ENCODE results near the gene DRC3. TPM values are rescaled to one million over a fixed set of nuclear protein-coding genes. Genes with fewer than 3 reads are reported as not detected.
"Not testable (repeated sequence)": the region's sequence is repeated elsewhere in the genome, so short reads cannot be mapped to it uniquely, and the experiment has no call there.

DRC3 gene
- polyA plus RNA-seq, 1 donor (not counting 4 experiments of a cell fraction or from before 2014, with no cell fraction given), result 0.69 TPM

DNA sequence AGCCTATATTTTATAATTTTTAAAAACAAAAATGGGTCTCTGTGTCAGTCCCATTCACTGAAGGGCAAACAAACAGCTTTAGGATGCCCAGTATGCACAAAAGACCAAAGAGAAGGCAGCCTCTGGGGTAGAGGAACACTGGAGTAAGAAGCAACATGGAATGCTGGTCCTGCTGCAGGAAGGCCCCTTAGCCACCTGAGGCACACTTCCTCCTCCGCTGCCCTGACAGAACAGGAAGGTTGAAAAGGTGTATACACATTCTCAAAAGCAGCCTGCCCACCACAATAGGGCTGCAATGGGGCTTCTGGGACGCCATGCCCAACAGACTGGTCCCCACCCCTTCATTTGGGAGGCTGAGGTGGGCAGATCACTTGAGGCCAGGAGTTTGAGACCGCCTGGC lies 20.0 kb upstream of the DRC3 start:
- dilution Hi-C loops (cut with MboI; ENCODE audit: extremely low pct_ligation_motif_present, low sequenced_read_pairs), result no loop called here
- no peak overlapping the region for H3K4me3 ChIP-seq (ENCODE audit: control insufficient read depth in 2 of 3, extremely low read depth in 1 of 3, insufficient read depth in 2 of 3, low read depth in 1 of 3, low read length in 3 of 3)
- H3K4me2 ChIP-seq (ENCODE audit: control insufficient read depth, extremely low read depth, insufficient read depth, low read depth, low read length), result no peak overlapping the region
- H3K27ac ChIP-seq (ENCODE audit: control insufficient read depth, insufficient read depth, low read length), result no peak overlapping the region
- FAIRE-seq (no peak), DNase-seq (ENCODE audit: low read depth, low spot score) (no peak)
- H3K9me3 ChIP-seq (ENCODE audit: control insufficient read depth, low read depth, low read length), result no peaks in the 10 kb centered on the region
- no peak overlapping the region for H2AFZ ChIP-seq (ENCODE audit: control insufficient read depth, low read length)
- H3K27me3 ChIP-seq (ENCODE audit: control insufficient read depth, extremely low read depth, insufficient read depth, low read length), result no peaks in the 10 kb centered on the region
- peaks cover 66% of the 10 kb centered on the region for H3K79me2 ChIP-seq (ENCODE audit: control insufficient read depth, insufficient read depth, low read length)
- H3K9me1 ChIP-seq (ENCODE audit: control insufficient read depth, extremely low read depth, insufficient read depth, low read length), result no peaks in the 10 kb centered on the region
- H4K20me1 ChIP-seq (ENCODE audit: control insufficient read depth, extremely low read depth, insufficient read depth, low read length), result no peaks in the 10 kb centered on the region
- H3K9ac ChIP-seq (ENCODE audit: control insufficient read depth, extremely low read depth, insufficient read depth, low read length), result no peak overlapping the region
- peaks cover 9 to 10% of the 10 kb centered on the region in 2 experiments for H3K36me3 ChIP-seq (ENCODE audit: control insufficient read depth in 2 of 2, extremely low read depth in 1 of 2, insufficient read depth in 2 of 2, low read length in 2 of 2)
- peaks cover 42% of the 10 kb centered on the region for H3K4me1 ChIP-seq (ENCODE audit: control insufficient read depth, extremely low read depth, insufficient read depth, low read length)
- TF ChIP-seq EZH2 (IDR thresholded peaks at IDR 0.05; ENCODE audit: low read length), result no peak
- TF ChIP-seq, protein P1, sequence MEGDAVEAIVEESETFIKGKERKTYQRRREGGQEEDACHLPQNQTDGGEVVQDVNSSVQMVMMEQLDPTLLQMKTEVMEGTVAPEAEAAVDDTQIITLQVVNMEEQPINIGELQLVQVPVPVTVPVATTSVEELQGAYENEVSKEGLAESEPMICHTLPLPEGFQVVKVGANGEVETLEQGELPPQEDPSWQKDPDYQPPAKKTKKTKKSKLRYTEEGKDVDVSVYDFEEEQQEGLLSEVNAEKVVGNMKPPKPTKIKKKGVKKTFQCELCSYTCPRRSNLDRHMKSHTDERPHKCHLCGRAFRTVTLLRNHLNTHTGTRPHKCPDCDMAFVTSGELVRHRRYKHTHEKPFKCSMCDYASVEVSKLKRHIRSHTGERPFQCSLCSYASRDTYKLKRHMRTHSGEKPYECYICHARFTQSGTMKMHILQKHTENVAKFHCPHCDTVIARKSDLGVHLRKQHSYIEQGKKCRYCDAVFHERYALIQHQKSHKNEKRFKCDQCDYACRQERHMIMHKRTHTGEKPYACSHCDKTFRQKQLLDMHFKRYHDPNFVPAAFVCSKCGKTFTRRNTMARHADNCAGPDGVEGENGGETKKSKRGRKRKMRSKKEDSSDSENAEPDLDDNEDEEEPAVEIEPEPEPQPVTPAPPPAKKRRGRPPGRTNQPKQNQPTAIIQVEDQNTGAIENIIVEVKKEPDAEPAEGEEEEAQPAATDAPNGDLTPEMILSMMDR (optimal IDR thresholded peaks at IDR 0.05 in 1 of 3, IDR thresholded peaks at IDR 0.05 in 1 of 3, conservative IDR thresholded peaks at IDR 0.05 in 1 of 3; ENCODE audit: extremely low read depth in 1 of 3, insufficient read depth in 2 of 3, low read length in 3 of 3), result peak in 1 of 3 experiments; percentile 13

DNA sequence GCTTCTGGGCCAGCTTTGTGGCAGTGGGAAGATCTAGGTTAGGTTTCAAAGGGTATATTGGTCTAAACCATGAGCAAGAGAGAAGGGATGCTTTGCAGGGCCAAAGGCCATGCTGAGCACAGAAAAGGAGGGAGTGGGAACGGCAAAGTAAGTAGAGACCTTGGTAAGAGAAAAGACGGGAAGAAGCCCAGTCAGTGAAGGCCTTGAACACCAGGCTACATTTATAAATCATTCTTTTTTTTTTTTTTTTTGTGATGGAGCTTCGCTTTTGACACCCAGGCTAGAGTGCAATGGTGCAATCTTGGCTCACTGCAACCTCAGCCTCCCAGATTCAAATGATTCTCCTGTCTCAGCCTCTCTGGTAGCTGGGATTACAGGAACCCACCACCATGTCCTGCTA lies 18.6 kb upstream of the DRC3 start:
- dilution Hi-C loops (cut with MboI; ENCODE audit: extremely low pct_ligation_motif_present, low sequenced_read_pairs), result no loop called here
- no peak for FAIRE-seq
- peaks cover 61% of the 10 kb centered on the region for H3K79me2 ChIP-seq (ENCODE audit: control insufficient read depth, insufficient read depth, low read length)

DNA sequence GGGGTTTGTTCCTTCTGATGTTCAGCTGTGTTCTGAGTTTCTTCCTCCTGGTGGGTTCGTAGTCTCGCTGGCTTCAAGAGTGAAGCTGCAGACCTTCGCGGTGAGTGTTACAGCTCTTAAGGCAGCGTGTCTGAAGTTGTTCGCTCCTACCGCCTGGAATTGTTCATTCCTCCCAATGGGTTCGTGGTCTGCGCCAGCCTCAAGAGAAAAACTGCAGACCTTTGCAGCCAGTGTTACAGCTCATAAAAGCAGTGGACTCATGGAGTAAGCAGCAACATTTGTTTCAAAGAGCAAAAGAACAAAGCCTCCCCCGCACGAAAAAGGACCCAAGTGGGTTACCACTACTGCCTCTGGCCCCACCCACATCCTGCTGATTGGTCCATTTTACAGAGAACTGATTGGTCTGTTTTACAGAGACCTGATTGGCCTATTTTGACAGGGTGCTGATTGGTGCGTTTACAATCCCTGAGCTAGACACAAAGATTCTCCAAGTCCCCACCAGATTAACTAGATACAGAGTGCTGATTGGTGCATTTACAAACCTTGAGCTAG lies 16.8 kb upstream of the DRC3 start:
- H3K27me3 ChIP-seq (ENCODE audit: control insufficient read depth, extremely low read depth, insufficient read depth, low read length); DNase-seq (ENCODE audit: low read depth, low spot score); H3K4me2 ChIP-seq (ENCODE audit: control insufficient read depth, extremely low read depth, insufficient read depth, low read depth, low read length); H3K36me3 ChIP-seq (ENCODE audit: control insufficient read depth in 2 of 2, extremely low read depth in 1 of 2, insufficient read depth in 2 of 2, low read length in 2 of 2); dilution Hi-C loops (cut with MboI; ENCODE audit: extremely low pct_ligation_motif_present, low sequenced_read_pairs); H2AFZ ChIP-seq (ENCODE audit: control insufficient read depth, low read length); H3K9me3 ChIP-seq (ENCODE audit: control insufficient read depth, low read depth, low read length); H3K9me1 ChIP-seq (ENCODE audit: control insufficient read depth, extremely low read depth, insufficient read depth, low read length); H3K4me3 ChIP-seq (ENCODE audit: control insufficient read depth in 2 of 3, extremely low read depth in 1 of 3, insufficient read depth in 2 of 3, low read depth in 1 of 3, low read length in 3 of 3); FAIRE-seq; H3K9ac ChIP-seq (ENCODE audit: control insufficient read depth, extremely low read depth, insufficient read depth, low read length); H3K27ac ChIP-seq (ENCODE audit: control insufficient read depth, insufficient read depth, low read length); H4K20me1 ChIP-seq (ENCODE audit: control insufficient read depth, extremely low read depth, insufficient read depth, low read length): not testable (repeated sequence)
- Histone ChIP-seq H3K4me1 (ENCODE audit: control insufficient read depth, extremely low read depth, insufficient read depth, low read length) (peaks cover 44% of the 10 kb centered on the region), H3K79me2 (ENCODE audit: control insufficient read depth, insufficient read depth, low read length) (peaks cover 65% of the 10 kb centered on the region)

More for the DNA sequence above, 18.6 kb upstream of the DRC3 start:
- no peak overlapping the region for H3K4me3 ChIP-seq (ENCODE audit: control insufficient read depth in 2 of 3, extremely low read depth in 1 of 3, insufficient read depth in 2 of 3, low read depth in 1 of 3, low read length in 3 of 3)
- no peaks in the 10 kb centered on the region for H3K27me3 ChIP-seq (ENCODE audit: control insufficient read depth, extremely low read depth, insufficient read depth, low read length)
- no peaks in the 10 kb centered on the region for H3K9me3 ChIP-seq (ENCODE audit: control insufficient read depth, low read depth, low read length)
- TF ChIP-seq, protein P1 (optimal IDR thresholded peaks at IDR 0.05 in 1 of 3, IDR thresholded peaks at IDR 0.05 in 1 of 3, conservative IDR thresholded peaks at IDR 0.05 in 1 of 3; ENCODE audit: extremely low read depth in 1 of 3, insufficient read depth in 2 of 3, low read length in 3 of 3), result no peak
- no peak for TF ChIP-seq EZH2 (IDR thresholded peaks at IDR 0.05; ENCODE audit: low read length)
- H3K9ac ChIP-seq (ENCODE audit: control insufficient read depth, extremely low read depth, insufficient read depth, low read length), result no peak overlapping the region
- no peak for DNase-seq (ENCODE audit: low read depth, low spot score)
- H3K9me1 ChIP-seq (ENCODE audit: control insufficient read depth, extremely low read depth, insufficient read depth, low read length), result no peaks in the 10 kb centered on the region
- no peaks in the 10 kb centered on the region for H4K20me1 ChIP-seq (ENCODE audit: control insufficient read depth, extremely low read depth, insufficient read depth, low read length)
- H3K27ac ChIP-seq (ENCODE audit: control insufficient read depth, insufficient read depth, low read length), result no peak overlapping the region
- H3K4me1 ChIP-seq (ENCODE audit: control insufficient read depth, extremely low read depth, insufficient read depth, low read length), result peaks cover 41% of the 10 kb centered on the region
- H3K4me2 ChIP-seq (ENCODE audit: control insufficient read depth, extremely low read depth, insufficient read depth, low read depth, low read length), result no peak overlapping the region
- peaks cover 9 to 10% of the 10 kb centered on the region in 2 experiments for H3K36me3 ChIP-seq (ENCODE audit: control insufficient read depth in 2 of 2, extremely low read depth in 1 of 2, insufficient read depth in 2 of 2, low read length in 2 of 2)
- no peak overlapping the region for H2AFZ ChIP-seq (ENCODE audit: control insufficient read depth, low read length)
